Fibroblast of lung (primary cell): ENCODE measurements around the gene AGBL4.

ENCODE experiments used
- CTCF ChIP-seq, 2 donors: IDR thresholded peaks in 1 of 2; conservative IDR thresholded peaks in 1 of 2; 1 replicate in 1 of 2; 2 replicates in 1 of 2; pipeline ENCODE4 v1.5.1; 2011 to 2012; ENCODE audit warnings: low read length in 2 of 2, control low read depth in 1 of 2, inconsistent platforms in 1 of 2, low read depth in 1 of 2, mild to moderate bottlenecking in 1 of 2
- EZH2 ChIP-seq: IDR thresholded peaks from 2 replicates; pipeline ENCODE4 v1.5.1; 2012; ENCODE audit warnings: low read length, control low read depth, mild to moderate bottlenecking; ENCODE audit errors: missing control alignments

- no peak for TF ChIP-seq CTCF (conservative IDR thresholded peaks at IDR 0.05 in 1 of 2, IDR thresholded peaks at IDR 0.05 in 1 of 2; ENCODE audit: low read depth in 1 of 2, low read length in 2 of 2)
- no peak for TF ChIP-seq EZH2
Measured at GRCh38 chr1:48777219-48777895, 1246.4 kb downstream of the AGBL4 start.
